HUES64 (cell line): Measurements from ENCODE around the gene GPC3.

ENCODE experiments used
- H3K27ac ChIP-seq: 2 replicates; pipeline ENCODE4 v1.7.0; 2013; ENCODE audit warnings: low read depth, low read length, inconsistent platforms
- H3K27me3 ChIP-seq: 2 replicates; pipeline ENCODE4 v1.6.1; 2013; ENCODE audit warnings: mild to moderate bottlenecking, low read length; ENCODE audit not compliant: insufficient read depth
- H3K36me3 ChIP-seq: 2 replicates; pipeline ENCODE4 v1.6.1; 2013; ENCODE audit warnings: mild to moderate bottlenecking, low read length; ENCODE audit not compliant: insufficient read depth
- H3K4me1 ChIP-seq: 2 replicates; pipeline ENCODE4 v1.6.1; 2013; ENCODE audit warnings: mild to moderate bottlenecking, low read length, moderate library complexity; ENCODE audit not compliant: insufficient read depth
- H3K4me3 ChIP-seq: 2 replicates; pipeline ENCODE4 v1.5.1; 2013; ENCODE audit warnings: mild to moderate bottlenecking, low read length, moderate library complexity
- H3K9ac ChIP-seq: 2 replicates; pipeline ENCODE4 v1.6.1; 2013; ENCODE audit warnings: mild to moderate bottlenecking, low read depth, low read length
- H3K9me3 ChIP-seq: 2 replicates; pipeline ENCODE4 v1.6.1; 2013; ENCODE audit warnings: low read depth, low read length; ENCODE audit not compliant: insufficient read depth
- WGBS: fragments of 150-250, 120-280 bp; methylation state at CpG from one replicate; pipeline ENCODE4 v1.1.7; 2013; ENCODE audit warnings: missing lambda C conversion rate; 5-methylcytosine and 5-hydroxymethylcytosine counted together

The GPC3 gene

GRCh38 chrX:133689997-133690599 lies 295.3 kb downstream of the GPC3 start:
- Histone ChIP-seq H3K27ac (no peak overlapping the region), H3K9ac (no peak overlapping the region), H3K36me3 (0 out of 2 replicates have a peak, but pooled peaks cover 3% of the 10 kb centered on the region), H3K4me3 (no peak overlapping the region), H3K9me3 (no peaks in the 10 kb centered on the region), H3K4me1 (peaks cover 6% of the 10 kb centered on the region), H3K27me3 (no peaks in the 10 kb centered on the region)
- no CpG with 5 or more reads among the region's 1 CpG for WGBS

DNA sequence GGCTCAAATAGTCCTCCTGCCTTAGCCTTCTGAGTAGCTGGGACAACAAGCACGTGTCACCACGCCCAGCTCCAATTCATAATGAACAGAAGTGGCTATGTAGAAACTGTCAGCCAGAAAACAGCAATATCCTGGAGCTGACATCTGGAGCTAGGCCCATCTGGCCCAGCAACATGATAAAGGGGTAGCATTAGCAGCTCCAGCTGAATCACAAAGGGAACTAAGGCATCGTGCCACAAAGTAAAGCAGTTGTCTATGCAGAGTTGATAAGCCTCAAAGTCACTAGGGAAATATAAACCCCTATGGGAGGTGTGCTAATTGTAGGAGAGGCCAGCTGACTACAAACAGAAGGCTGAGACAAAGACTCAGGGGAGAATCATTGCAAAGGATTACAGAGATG lies 299.6 kb downstream of the GPC3 start:
- no peak overlapping the region for H3K27ac ChIP-seq
- H3K9ac ChIP-seq = no peak overlapping the region
- WGBS = 45% methylated on average over 3 of the region's 3 CpGs

GRCh38 chrX:133681897-133682296 lies 303.5 kb downstream of the GPC3 start:
- H3K4me3 ChIP-seq = no peak overlapping the region
- H3K27me3 ChIP-seq = no peaks in the 10 kb centered on the region
- H3K36me3 ChIP-seq = no peaks in the 10 kb centered on the region
- no peak overlapping the region for H3K9ac ChIP-seq
- 97% methylated on average over 5 of the region's 6 CpGs for WGBS
- no peaks in the 10 kb centered on the region for H3K9me3 ChIP-seq
- H3K27ac ChIP-seq = no peak overlapping the region
- H3K4me1 ChIP-seq = peaks cover 6% of the 10 kb centered on the region

More for the DNA sequence above, 299.6 kb downstream of the GPC3 start:
- Histone ChIP-seq H3K36me3 (0 out of 2 replicates have a peak, but pooled peaks cover 2% of the 10 kb centered on the region), H3K4me3 (no peak overlapping the region), H3K27me3 (no peaks in the 10 kb centered on the region), H3K4me1 (peaks cover 6% of the 10 kb centered on the region), H3K9me3 (no peaks in the 10 kb centered on the region)

GRCh38 chrX:133681421-133681820 lies 304.0 kb downstream of the GPC3 start:
- H3K27me3 ChIP-seq = no peaks in the 10 kb centered on the region
- 90% methylated on average over 3 of the region's 3 CpGs for WGBS

GRCh38 chrX:133677123-133678063 lies 308.0 kb downstream of the GPC3 start:
- no peak overlapping the region for H3K9ac ChIP-seq
- H3K4me1 ChIP-seq = peaks cover 12% of the 10 kb centered on the region
- no peaks in the 10 kb centered on the region for H3K27me3 ChIP-seq
- no peak overlapping the region for H3K27ac ChIP-seq
- H3K9me3 ChIP-seq = no peaks in the 10 kb centered on the region
- no peaks in the 10 kb centered on the region for H3K36me3 ChIP-seq
- 88% methylated on average over 5 of the region's 6 CpGs for WGBS
- H3K4me3 ChIP-seq = no peak overlapping the region

More at GRCh38 chrX:133681421-133681820, 304.0 kb downstream of the GPC3 start:
- Histone ChIP-seq H3K36me3 (no peaks in the 10 kb centered on the region), H3K27ac (no peak overlapping the region), H3K4me1 (peaks cover 5% of the 10 kb centered on the region), H3K9ac (no peak overlapping the region), H3K9me3 (no peaks in the 10 kb centered on the region), H3K4me3 (no peak overlapping the region)

- H3K27me3 ChIP-seq = no peaks in the 10 kb centered on the region
- no peak overlapping the region for H3K9ac ChIP-seq
- no peak overlapping the region for H3K27ac ChIP-seq
- WGBS = no CpG with 5 or more reads among the region's 1 CpG
- H3K9me3 ChIP-seq = no peaks in the 10 kb centered on the region
- H3K36me3 ChIP-seq = no peaks in the 10 kb centered on the region
- no peak overlapping the region for H3K4me3 ChIP-seq
- H3K4me1 ChIP-seq = peaks cover 12% of the 10 kb centered on the region
Observed at GRCh38 chrX:133676344-133677122, 308.9 kb downstream of the GPC3 start.

DNA sequence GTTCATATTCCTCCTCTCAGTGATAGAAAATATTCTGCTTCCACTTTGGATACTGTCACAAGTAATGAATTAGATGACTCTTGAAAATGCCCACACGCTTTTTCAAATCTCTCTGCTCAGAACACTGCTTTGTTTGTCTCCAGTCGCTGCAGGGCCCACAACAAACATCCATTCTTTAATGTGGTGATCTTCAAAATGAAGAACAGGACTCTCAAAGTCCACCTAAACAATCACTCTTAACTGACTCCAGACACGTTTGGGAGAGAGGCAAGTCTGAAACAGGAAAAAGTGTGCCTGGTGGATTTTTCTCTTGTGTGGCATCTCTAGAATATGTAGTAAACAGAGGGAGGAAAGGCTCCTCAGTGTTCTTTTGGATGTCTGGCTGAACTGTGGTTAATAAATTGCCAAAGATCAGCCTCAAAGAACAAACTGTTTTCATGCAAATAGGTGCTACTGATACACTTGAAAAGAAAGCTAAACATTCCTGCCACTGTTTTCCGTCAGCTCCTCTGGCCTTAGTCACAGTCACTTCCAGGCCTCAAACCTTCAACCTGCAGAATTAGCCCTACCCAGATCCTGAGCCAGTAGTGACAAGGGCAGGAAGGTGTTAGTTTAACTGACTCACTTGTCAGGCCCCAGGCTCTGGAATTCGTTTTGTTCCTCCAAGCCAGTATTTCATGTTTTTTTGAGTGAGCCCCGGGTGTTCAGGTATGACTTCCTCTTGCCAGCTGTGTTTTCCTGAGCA lies 310.5 kb downstream of the GPC3 start:
- Histone ChIP-seq H3K9me3 (no peaks in the 10 kb centered on the region), H3K9ac (no peak overlapping the region), H3K4me1 (peaks cover 20% of the 10 kb centered on the region), H3K4me3 (no peak overlapping the region), H3K36me3 (no peaks in the 10 kb centered on the region), H3K27ac (peak overlapping the region; percentile 69), H3K27me3 (no peaks in the 10 kb centered on the region)
- 37% methylated on average over 6 of the region's 6 CpGs for WGBS

DNA sequence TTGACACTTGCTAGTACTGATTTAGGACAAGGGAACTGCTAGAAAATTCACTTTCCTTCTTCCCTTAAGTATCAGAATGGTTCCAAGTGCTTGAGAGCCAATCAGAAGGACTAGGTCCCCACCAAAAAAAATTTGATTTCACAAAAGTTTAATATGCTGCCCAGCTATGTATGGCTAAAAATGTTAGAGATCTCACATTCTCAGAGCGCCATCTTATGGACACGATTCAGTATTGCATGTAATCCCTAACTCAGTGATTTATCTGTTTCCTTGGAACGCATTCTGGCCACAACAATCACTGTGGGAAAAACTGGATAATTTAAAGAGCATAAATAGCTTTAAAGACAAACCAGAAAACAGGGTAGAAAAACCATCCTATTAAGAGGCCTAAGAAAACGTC lies 315.0 kb downstream of the GPC3 start:
- no peaks in the 10 kb centered on the region for H3K36me3 ChIP-seq
- H3K4me1 ChIP-seq = peaks cover 24% of the 10 kb centered on the region
- no peak overlapping the region for H3K27ac ChIP-seq
- H3K27me3 ChIP-seq = no peaks in the 10 kb centered on the region
- H3K9ac ChIP-seq = peak overlapping the region; percentile 25; the same call in 1 of the 2 replicates
- H3K4me3 ChIP-seq = no peak overlapping the region
- WGBS = no CpG with 5 or more reads among the region's 4 CpGs
- no peaks in the 10 kb centered on the region for H3K9me3 ChIP-seq

GRCh38 chrX:133669214-133669613 lies 316.2 kb downstream of the GPC3 start:
- H3K27ac ChIP-seq = no peak overlapping the region
- H3K36me3 ChIP-seq = no peaks in the 10 kb centered on the region
- H3K27me3 ChIP-seq = no peaks in the 10 kb centered on the region
- H3K9me3 ChIP-seq = no peaks in the 10 kb centered on the region
- peaks cover 14% of the 10 kb centered on the region; the same call in 1 of the 2 replicates for H3K4me1 ChIP-seq
- 90% methylated on average over 5 of the region's 5 CpGs for WGBS
- no peak overlapping the region for H3K4me3 ChIP-seq
- no peak overlapping the region for H3K9ac ChIP-seq

- 97% methylated on average over 2 of the region's 3 CpGs for WGBS
- H3K9me3 ChIP-seq = no peaks in the 10 kb centered on the region
- H3K4me3 ChIP-seq = no peak overlapping the region
- no peak overlapping the region for H3K27ac ChIP-seq
- H3K9ac ChIP-seq = no peak overlapping the region
- H3K36me3 ChIP-seq = no peaks in the 10 kb centered on the region
- H3K27me3 ChIP-seq = no peaks in the 10 kb centered on the region
- peaks cover 14% of the 10 kb centered on the region; the same call in 1 of the 2 replicates for H3K4me1 ChIP-seq
Observed at GRCh38 chrX:133668225-133668931, 317.0 kb downstream of the GPC3 start.
